Coronary artery (tissue), 2 donors: ENCODE measurements around the gene TRIO.

Source experiments
- DNase-seq: peaks from one replicate; pipeline ENCODE4 v3.0.0-alpha.2; 2017; ENCODE audit warnings: low spot score
- H3K27ac ChIP-seq, 2 donors: fragments of 200-600 bp; sonication (generic); one replicate each; pipeline ENCODE4 v1.5.1; 2016 to 2019
- H3K4me3 ChIP-seq: fragments of 200-600 bp; sonication (generic); 2 replicates; pipeline ENCODE4 v1.5.1; 2016; ENCODE audit warnings: mild to moderate bottlenecking, moderate library complexity
- TF ChIP-seq, protein P1 (sequence below): fragments of 200-600 bp; sonication (generic); IDR thresholded peaks from one replicate; pipeline ENCODE4 v1.5.1; 2019; ENCODE audit warnings: antibody characterized with exemption

TRIO gene

DNA sequence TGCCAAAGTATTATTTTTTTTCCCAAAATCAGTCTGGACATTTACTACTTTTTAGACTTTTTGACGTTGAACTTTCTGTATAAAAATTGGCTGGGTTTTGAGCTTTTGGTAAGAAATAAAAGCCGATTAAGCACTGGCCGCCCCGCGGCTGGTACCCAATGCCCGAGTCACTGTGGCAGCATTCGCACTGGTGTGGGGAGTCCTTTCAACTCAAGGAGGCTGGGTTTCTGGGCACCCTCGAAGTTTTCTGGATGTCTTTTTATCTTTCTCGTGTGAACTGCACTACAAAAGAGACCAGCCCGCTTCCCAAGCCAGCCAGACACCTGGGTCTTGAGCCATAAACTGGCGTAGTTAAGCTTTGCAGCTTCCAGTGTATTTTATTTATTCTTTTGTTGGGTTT lies 366.4 kb downstream of the TRIO start:
- no peak overlapping the region for H3K4me3 ChIP-seq
- DNase-seq: no peak
- H3K27ac ChIP-seq: no peak overlapping the region
- TF ChIP-seq, protein P1, sequence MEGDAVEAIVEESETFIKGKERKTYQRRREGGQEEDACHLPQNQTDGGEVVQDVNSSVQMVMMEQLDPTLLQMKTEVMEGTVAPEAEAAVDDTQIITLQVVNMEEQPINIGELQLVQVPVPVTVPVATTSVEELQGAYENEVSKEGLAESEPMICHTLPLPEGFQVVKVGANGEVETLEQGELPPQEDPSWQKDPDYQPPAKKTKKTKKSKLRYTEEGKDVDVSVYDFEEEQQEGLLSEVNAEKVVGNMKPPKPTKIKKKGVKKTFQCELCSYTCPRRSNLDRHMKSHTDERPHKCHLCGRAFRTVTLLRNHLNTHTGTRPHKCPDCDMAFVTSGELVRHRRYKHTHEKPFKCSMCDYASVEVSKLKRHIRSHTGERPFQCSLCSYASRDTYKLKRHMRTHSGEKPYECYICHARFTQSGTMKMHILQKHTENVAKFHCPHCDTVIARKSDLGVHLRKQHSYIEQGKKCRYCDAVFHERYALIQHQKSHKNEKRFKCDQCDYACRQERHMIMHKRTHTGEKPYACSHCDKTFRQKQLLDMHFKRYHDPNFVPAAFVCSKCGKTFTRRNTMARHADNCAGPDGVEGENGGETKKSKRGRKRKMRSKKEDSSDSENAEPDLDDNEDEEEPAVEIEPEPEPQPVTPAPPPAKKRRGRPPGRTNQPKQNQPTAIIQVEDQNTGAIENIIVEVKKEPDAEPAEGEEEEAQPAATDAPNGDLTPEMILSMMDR: no peak

GRCh38 chr5:14510156-14510734 lies 367.1 kb downstream of the TRIO start:
- no peak for DNase-seq
- TF ChIP-seq, protein P1: no peak
- no peak overlapping the region for H3K4me3 ChIP-seq
- H3K27ac ChIP-seq: no peak overlapping the region

DNA sequence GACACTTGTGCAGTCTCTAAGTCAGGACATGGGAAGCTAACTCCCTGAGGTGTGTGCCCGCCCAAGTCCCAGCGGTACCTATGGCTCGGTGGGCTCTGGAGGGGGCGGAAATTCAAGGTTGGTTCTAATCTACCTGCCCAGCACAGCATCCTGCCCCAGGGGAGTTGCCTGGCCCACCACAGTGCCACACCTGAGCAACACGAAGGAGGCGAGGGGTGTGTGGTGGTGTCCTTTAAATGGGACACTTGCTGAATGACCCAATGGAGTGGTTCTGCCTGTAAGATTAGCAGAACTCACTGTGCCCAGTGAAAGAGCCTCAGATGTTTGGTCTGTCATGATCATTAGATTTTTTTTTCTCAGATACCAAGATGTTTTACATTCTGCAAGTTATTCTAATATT lies 367.7 kb downstream of the TRIO start:
- TF ChIP-seq, protein P1: no peak
- H3K27ac ChIP-seq: no peak overlapping the region
- DNase-seq: no peak
- H3K4me3 ChIP-seq: no peak overlapping the region

GRCh38 chr5:14512574-14512973 lies 369.4 kb downstream of the TRIO start:
- H3K27ac ChIP-seq: no peak overlapping the region
- TF ChIP-seq, protein P1: no peak
- no peak overlapping the region for H3K4me3 ChIP-seq
- DNase-seq: no peak

DNA sequence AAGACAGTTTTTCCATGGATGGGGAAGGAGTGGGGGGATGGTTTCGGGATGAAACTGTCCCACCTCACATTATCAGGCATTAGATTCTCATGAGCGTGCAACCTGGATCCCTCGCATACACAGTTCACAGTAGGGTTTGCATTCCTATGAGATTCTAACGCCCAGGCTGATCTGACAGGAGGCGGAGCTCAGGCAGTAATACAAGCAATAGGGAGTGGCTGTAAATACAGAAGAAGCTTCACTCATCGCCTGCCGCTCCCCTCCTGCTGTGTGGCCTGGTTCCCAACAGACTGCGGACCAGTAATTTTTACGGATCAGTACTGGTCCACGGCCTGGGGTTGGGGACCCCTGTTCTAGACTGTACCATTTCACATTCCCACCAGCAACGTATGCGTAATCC lies 370.1 kb downstream of the TRIO start:
- TF ChIP-seq, protein P1: no peak
- Histone ChIP-seq H3K27ac (no peak overlapping the region), H3K4me3 (no peak overlapping the region)
- no peak for DNase-seq

DNA sequence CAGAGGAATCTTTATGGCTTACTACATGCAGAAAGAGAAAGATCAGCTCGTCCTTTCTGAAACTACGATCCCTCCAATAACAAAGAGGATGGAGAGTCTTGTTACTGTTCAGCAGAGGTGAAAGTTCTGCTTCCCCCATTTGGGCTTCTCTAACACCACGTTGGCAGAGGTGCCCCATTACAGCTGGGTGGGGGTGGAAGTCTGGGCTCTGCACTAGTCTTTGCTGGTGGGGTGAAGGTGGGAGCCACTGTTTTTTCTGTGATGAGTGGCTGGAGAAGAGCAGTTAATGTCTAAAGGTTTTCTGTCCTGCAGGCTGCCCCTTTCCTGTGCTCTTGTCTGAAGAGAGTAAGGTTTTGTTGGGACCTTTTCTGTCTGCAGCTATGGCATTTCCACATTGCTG lies 373.8 kb downstream of the TRIO start:
- TF ChIP-seq, protein P1: no peak
- DNase-seq: no peak
- Histone ChIP-seq H3K4me3 (no peak overlapping the region), H3K27ac (no peak overlapping the region)

- Histone ChIP-seq H3K4me3 (no peak overlapping the region), H3K27ac (no peak overlapping the region)
- TF ChIP-seq, protein P1: no peak
- DNase-seq: no peak
These were observed 375.5 kb downstream of the TRIO start for GRCh38 chr5:14518638-14519037.
